HG02973 (cell line): ENCODE measurements around the gene CLIC4.
"Not testable (repeated sequence)": the region's sequence is repeated elsewhere in the genome, so short reads cannot be mapped to it uniquely, and the experiment has no call there.

Experiments
- ATAC-seq: cut with Tn5 transposase; IDR thresholded peaks from one replicate; pipeline ENCODE4 v1.9.1; 2021; ENCODE audit warnings: moderate library complexity; ENCODE audit not compliant: unreplicated experiment

Gene CLIC4

DNA sequence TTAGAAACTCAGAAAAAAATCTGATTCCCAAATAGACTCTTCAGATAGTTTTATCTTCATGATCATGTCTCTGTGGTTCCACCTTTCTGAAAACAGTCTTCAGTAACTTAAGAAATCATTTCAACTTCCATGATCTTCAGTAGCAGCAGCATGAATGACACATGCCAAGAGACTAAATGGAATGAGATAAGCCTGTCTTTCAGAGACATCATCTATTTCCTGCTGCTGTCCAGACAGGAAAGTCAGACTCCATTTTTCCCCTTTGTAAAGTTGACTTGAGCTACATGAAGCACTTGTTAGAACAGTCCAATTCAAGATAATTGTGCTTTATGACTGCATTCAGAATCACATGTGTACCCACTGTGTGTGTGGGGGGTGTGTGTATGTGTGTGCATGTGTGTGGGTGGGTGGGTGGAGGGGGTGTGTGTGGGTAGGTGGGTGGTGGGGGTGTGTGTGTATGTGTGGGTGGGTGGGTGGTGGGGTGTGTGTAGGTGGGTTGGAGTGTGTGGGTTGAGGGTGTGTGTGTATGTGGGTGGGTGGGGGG, 58.8 kb downstream of the CLIC4 start:
- ATAC-seq, result no peak

GRCh38 chr1:24805534-24806301, 60.5 kb downstream of the CLIC4 start:
- no peak for ATAC-seq

GRCh38 chr1:24806588-24806987, 61.3 kb downstream of the CLIC4 start:
- ATAC-seq, result no peak

- ATAC-seq, result not testable (repeated sequence)
Measured at GRCh38 chr1:24811494-24811893, 66.2 kb downstream of the CLIC4 start.

DNA sequence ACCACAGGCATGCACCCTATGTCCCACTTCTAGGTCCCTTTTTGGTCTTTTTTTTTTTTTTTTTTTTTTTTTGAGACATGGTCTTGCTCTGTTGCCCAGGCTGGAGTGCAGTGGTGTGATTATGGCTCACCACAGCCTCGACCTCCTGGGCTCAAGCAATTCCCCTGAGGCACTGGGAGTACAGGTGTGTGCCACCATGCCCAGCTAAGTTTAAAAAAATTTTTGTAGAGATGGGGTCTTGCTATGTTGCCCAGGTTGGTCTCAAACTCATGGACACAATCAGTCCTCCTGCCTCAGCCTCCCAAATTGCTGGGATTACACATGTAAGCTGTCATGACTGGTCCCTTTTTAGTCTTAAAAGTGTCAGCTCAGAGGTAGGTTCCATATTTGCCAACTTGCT, 75.0 kb downstream of the CLIC4 start:
- ATAC-seq, result not testable (repeated sequence)

- no peak for ATAC-seq
Measured at GRCh38 chr1:24822887-24823286, 77.6 kb downstream of the CLIC4 start.

DNA sequence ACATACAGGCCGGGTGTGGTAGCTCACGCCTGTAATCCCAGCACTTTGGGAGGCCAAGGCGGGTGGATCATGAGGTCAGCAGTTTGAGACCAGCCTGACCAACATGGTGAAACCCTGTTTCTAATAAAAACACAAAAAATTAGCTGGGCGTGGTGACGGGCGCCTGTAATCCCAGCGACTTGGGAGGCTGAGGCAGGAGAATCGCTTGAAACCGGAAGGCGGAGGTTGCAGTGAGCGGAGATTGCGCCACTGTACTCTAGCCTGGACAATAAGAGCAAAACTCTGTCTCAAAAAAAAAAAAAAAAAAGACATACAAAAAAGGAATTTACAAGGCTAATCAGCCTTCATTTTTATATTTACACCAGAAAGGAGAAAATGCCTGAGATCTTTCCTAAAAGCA, 78.2 kb downstream of the CLIC4 start:
- ATAC-seq, result not testable (repeated sequence)

DNA sequence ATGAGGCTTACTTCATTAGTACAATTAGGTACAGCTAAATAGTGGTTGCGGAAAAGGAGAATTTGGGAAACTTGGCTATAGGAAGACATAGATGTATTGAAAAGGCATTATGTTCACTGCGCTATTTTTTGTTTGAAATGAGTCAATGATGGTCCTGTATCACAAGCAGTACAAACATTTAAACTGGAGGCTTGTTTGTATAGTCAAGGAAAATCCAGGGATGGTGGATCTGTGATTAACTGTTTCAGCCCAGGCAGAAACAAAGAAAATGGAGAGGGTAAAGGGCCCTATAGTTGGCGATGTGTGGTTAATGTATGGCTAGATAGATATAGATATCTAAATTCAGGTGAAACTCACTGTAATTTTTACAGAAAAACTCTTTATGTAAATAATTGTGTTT, 79.9 kb downstream of the CLIC4 start:
- no peak for ATAC-seq

DNA sequence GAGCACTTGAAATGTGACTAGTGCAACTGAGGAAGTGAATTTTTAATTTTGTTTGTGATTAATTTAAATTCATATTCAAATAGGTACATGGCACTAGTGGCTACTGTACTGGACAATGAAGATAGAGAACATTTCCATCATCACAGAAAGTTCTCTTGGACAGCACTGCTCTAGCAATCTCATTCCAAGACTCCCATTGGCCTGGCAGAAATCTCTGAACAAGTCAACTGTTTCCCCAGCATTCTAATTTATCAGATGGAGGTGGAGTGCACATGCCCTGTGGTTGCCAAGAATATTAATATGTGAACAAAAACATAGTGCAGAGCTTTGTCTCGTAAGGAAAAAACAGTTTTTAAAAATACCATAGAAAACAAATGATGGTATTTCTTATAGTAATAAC, 81.3 kb downstream of the CLIC4 start:
- no peak for ATAC-seq

GRCh38 chr1:24827379-24828135, 82.3 kb downstream of the CLIC4 start:
- no peak for ATAC-seq

GRCh38 chr1:24828183-24828886, 83.1 kb downstream of the CLIC4 start:
- no peak for ATAC-seq

DNA sequence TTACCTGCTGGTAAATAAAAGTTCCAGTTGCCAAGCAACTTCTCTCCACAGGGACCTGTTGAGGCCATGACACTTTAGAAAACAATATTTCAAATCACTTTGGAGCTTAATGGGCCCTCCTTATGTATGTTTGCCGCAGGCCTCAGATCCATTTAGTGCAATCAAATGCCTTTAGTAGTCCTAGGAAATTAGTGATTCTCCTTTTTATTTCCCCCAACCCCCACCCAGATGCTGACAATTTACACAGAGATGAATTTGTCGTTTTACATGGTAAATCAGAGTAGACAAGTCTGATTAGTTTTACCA, 83.6 kb downstream of the CLIC4 start:
- no peak for ATAC-seq

DNA sequence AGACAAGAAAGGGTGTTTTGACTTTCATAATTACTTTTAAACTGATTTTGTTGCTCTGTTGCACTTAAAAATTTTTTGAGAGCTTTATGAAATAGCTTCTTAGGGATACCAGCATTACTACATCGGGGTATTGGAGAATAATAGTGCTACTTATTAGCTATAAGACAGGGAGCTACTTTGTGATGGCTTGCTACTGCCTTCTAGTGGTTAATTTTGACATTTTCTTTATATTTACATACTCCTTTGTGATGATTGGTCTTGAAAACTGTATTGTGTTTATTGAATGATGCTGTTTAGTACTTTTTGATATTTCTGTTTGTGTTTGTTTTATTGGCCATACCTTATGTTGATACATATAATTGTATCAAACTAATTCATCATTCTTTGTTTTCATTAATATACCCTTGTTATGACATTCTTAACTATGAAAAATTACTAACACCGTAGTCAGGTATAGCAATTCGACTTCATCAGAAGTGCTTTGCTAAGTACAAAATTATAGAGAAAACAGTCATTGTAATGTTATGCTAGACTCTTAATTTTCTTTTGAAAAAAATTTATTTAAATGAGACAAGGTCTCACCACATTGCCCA, 85.5 kb downstream of the CLIC4 start:
- no peak for ATAC-seq

DNA sequence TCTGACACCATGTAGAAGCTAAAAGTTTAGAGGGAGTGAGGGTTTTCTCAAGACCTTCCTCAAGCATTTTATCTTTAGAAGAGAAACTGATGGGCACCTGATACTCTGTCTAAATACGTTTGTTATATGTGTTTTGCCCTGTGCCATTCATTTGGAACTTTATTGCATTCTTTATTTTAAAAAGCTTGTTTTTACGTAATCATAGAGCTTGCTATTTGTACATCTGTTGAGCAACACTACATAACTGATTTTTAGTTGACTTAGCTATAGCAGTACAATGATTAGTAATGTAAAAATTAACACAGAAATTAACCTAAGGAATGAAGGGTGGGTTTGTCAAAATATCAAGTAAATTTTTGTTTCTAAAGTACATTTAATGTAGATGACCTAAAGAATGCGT, 96.3 kb downstream of the CLIC4 start:
- ATAC-seq, result no peak

- ATAC-seq, result no peak
Measured at GRCh38 chr1:24846671-24847070, 101.4 kb downstream of the CLIC4 start.

GRCh38 chr1:24847995-24848881, 103.0 kb downstream of the CLIC4 start:
- peak; percentile 83 for ATAC-seq

DNA sequence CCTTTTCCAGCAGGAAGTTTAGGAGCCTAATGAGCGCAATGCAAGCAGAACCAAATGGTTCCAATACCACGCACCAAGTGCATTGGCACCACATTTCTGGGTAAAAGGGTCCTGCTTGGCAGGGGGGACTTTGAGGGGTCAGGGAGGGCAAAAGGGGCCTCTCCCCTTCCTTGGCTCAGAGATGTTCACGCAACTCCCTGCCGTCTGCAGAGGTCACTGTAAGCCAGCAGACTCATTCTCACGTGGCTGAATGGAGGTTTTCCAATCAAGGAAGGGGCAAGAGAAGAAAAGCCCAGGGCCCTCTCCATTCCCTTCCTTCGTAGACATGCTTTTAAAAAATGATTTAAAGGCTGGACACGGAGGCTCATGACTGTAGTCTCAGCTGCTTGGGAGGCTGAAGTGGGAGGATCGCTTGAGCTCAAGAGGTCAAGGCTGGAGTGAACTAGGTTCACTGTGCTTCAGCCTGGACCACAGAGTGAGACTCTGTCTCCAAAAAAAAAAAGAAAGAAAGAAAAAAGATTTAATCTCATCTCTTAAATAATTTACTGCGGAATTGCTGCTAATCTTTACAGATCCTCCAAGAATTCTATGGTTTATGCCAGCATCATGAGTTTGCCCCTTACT, 104.5 kb downstream of the CLIC4 start:
- no peak for ATAC-seq

GRCh38 chr1:24850328-24850920, 105.2 kb downstream of the CLIC4 start:
- ATAC-seq, result no peak

DNA sequence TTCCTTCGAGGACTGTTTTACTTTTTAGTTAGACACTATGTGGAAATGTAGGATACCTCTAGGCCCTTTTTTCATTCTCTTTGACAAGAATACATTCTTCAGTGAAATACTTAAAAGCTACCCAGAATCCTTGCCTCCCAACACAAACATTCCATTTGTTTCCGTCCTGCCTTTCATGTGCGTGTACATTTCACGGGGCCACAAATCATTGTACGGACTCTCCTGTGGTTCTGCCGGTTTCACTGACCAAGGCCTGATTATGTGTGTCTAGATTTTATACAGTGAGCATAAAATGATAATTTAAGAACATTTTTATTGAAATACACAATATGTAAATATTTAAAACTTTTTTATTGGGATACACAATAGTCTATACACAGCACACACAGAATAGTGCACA, 108.4 kb downstream of the CLIC4 start:
- ATAC-seq, result no peak
